ENCODE data around the gene SON. TPM values are rescaled to one million over a fixed set of nuclear protein-coding genes. Genes with fewer than 3 reads are reported as not detected.

The SON gene
- total and polyA plus RNA-seq, 2 of the 4 experiments (the other 2 are of a cell fraction) = 81.6 to 146 TPM

GRCh38 chr21:33496345-33496744, 46.5 kb upstream of the SON start:
- Histone ChIP-seq H3K4me3 (ENCODE audit: insufficient read depth, low read depth, low read length) (no peak overlapping the region), H4K20me1 (ENCODE audit: insufficient read depth, low read length) (no peaks in the 10 kb centered on the region), H2AK9ac (replicated peaks; ENCODE audit: low read depth, low read length, poor library complexity) (no peak overlapping the region), H3K4me2 (ENCODE audit: low read depth, low read length) (no peak overlapping the region), H3K9me3 (ENCODE audit: control insufficient read depth, insufficient read depth, low read length) (no peaks in the 10 kb centered on the region), H3K79me1 (ENCODE audit: low read depth in 1 of 2, low read length in 2 of 2) (no peaks in the 10 kb centered on the region), H2BK5ac (ENCODE audit: low read depth, low read length, poor library complexity, severe bottlenecking) (no peak overlapping the region), H3K27me3 (ENCODE audit: control insufficient read depth, insufficient read depth, low read length) (peaks cover 8% of the 10 kb centered on the region; the same call in 1 of the 2 replicates), H4K8ac (ENCODE audit: low read depth in 2 of 2, low read length in 2 of 2) (no peak overlapping the region), H2BK15ac (ENCODE audit: low read depth, low read length) (no peak overlapping the region), H2BK20ac (ENCODE audit: low read depth, low read length) (no peak overlapping the region), H2AFZ (replicated peaks; ENCODE audit: low read length, poor library complexity) (no peak overlapping the region), H3K18ac (ENCODE audit: low read depth, low read length) (no peak overlapping the region), H3K4me1 (ENCODE audit: control insufficient read depth, insufficient read depth, low read length) (no peaks in the 10 kb centered on the region), H3K9me1 (ENCODE audit: insufficient read depth, low read length) (no peaks in the 10 kb centered on the region), H3K9ac (ENCODE audit: low read depth, low read length) (no peak overlapping the region), H3K14ac (replicated peaks; ENCODE audit: low read depth, low read length) (no peak overlapping the region), H2BK120ac (ENCODE audit: low read depth, low read length) (no peak overlapping the region), H3K36me3 (ENCODE audit: control insufficient read depth, insufficient read depth, low read length) (no peaks in the 10 kb centered on the region), H4K5ac (ENCODE audit: low read depth, low read length) (no peak overlapping the region), H3K4ac (ENCODE audit: low read depth, low read length) (no peak overlapping the region), H3K23ac (ENCODE audit: low read depth, low read length) (no peak overlapping the region), H3K56ac (ENCODE audit: extremely low read depth, insufficient read depth, low read length) (no peak overlapping the region), H2AK5ac (ENCODE audit: low read depth, low read length) (no peak overlapping the region; the same call in 1 of the 2 replicates), H4K91ac (ENCODE audit: insufficient read depth, low read depth, low read length) (no peak overlapping the region), H3K27ac (ENCODE audit: insufficient read depth, low read length) (no peak overlapping the region)
- no peak for TF ChIP-seq POLR2A (IDR thresholded peaks at IDR 0.05; ENCODE audit: low read depth, low read length)
- TF ChIP-seq SMC3 (IDR thresholded peaks at IDR 0.05; ENCODE audit: low read depth, low read length) = no peak
- TF ChIP-seq NFE2L2 (IDR thresholded peaks at IDR 0.05; ENCODE audit: low read depth, low read length) = no peak
- no peak for TF ChIP-seq RAD21 (IDR thresholded peaks at IDR 0.05; ENCODE audit: low read length)
- TF ChIP-seq USF2 (IDR thresholded peaks at IDR 0.05; ENCODE audit: low read depth, low read length) = no peak
- ChIA-PET CTCF (no interaction called here), POLR2A (ENCODE audit: unreplicated experiment) (interaction anchor here (0.6 kb wide), 1 partner anchor 104 kb away, joined by 10 read pairs; no protein-coding TSS in a partner anchor)
- BruUV-seq (replicated peaks) = no TSS peak
- intact Hi-C loops (cut with micrococcal nuclease) = no loop called here
- 78% methylated on average over 3 of the region's 7 CpGs; no CpG with 5 or more reads in 1 of the 2 experiments for WGBS, 2 experiments (ENCODE audit: extremely low coverage in 2 of 2, insufficient read length in 1 of 2)
- DNase-seq (no peak), ATAC-seq (ENCODE audit: low read depth) (no peak)
- dilution Hi-C loops (cut with HindIII; ENCODE audit: low sequenced_read_pairs, unreplicated experiment) = no loop called here
- in situ Hi-C loops (cut with MboI; ENCODE audit: low sequenced_read_pairs) = no loop called here

All from IMR-90 (cell line).